GM23338 (cell line): Measurements from ENCODE around the gene TIGAR. TPM values are rescaled to one million over a fixed set of nuclear protein-coding genes. Genes with fewer than 3 reads are reported as not detected.

Source experiments
- ATAC-seq: fragments of 200-7000 bp; cut with Tn5 transposase; 3 replicates; pipeline ENCODE4 v1.9.1; 2020
- DNase-seq: peaks from one replicate; pipeline ENCODE4 v3.0.0-alpha.2; 2015; ENCODE audit warnings: low spot score
- H2AFZ ChIP-seq: fragments of 200-600 bp; sonication (generic); 2 replicates; pipeline ENCODE4 v1.8.0; 2016; ENCODE audit warnings: antibody characterized with exemption, mild to moderate bottlenecking, moderate library complexity
- H3F3A ChIP-seq: fragments of 200-600 bp; sonication (generic); replicated peaks from 2 replicates; pipeline ENCODE4 v1.8.0; 2017; ENCODE audit warnings: antibody characterized with exemption, mixed run types, low read depth
- H3K27ac ChIP-seq: fragments of 200-600 bp; sonication (generic); 2 replicates; pipeline ENCODE4 v1.6.1; 2016; ENCODE audit warnings: low read depth
- H3K27me3 ChIP-seq: fragments of 200-600 bp; sonication (generic); 2 replicates; pipeline ENCODE4 v1.8.0; 2016; ENCODE audit warnings: mild to moderate bottlenecking, mixed run types, moderate library complexity; ENCODE audit not compliant: insufficient read depth
- H3K36me3 ChIP-seq: fragments of 200-600 bp; sonication (generic); 2 replicates; pipeline ENCODE4 v1.8.0; 2016; ENCODE audit warnings: mild to moderate bottlenecking; ENCODE audit not compliant: insufficient read depth
- H3K4me1 ChIP-seq: fragments of 200-600 bp; sonication (generic); 2 replicates; pipeline ENCODE4 v1.8.0; 2016; ENCODE audit warnings: mild to moderate bottlenecking, moderate library complexity; ENCODE audit not compliant: insufficient read depth
- H3K4me2 ChIP-seq: fragments of 200-600 bp; sonication (generic); 2 replicates; pipeline ENCODE4 v1.7.1; 2017; ENCODE audit warnings: mixed run types
- H3K4me3 ChIP-seq: fragments of 200-600 bp; sonication (generic); 2 replicates; pipeline ENCODE4 v1.6.1; 2016; ENCODE audit warnings: mixed run types
- H3K79me2 ChIP-seq: fragments of 200-600 bp; sonication (generic); replicated peaks from 2 replicates; pipeline ENCODE4 v1.8.0; 2017; ENCODE audit warnings: mild to moderate bottlenecking; ENCODE audit not compliant: insufficient read depth
- H3K9me2 ChIP-seq: fragments of 200-600 bp; sonication (generic); 2 replicates; pipeline ENCODE4 v1.8.0; 2017; ENCODE audit not compliant: insufficient read depth
- H4K20me1 ChIP-seq: fragments of 200-600 bp; sonication (generic); replicated peaks from 2 replicates; pipeline ENCODE4 v1.8.0; 2017; ENCODE audit warnings: mild to moderate bottlenecking; ENCODE audit not compliant: insufficient read depth
- H3K27ac Mint-ChIP-seq: 2 replicates; pipeline ENCODE4 v1.8.0; 2020; ENCODE audit warnings: inconsistent platforms, mild to moderate bottlenecking, moderate library complexity, mixed read lengths
- H3K27me3 Mint-ChIP-seq: 3 replicates; pipeline ENCODE4 v1.8.0; 2022; ENCODE audit warnings: low read depth, mild to moderate bottlenecking, moderate library complexity, mixed read lengths, inconsistent platforms; ENCODE audit not compliant: insufficient read depth, poor library complexity
- H3K36me3 Mint-ChIP-seq: 3 replicates; pipeline ENCODE4 v1.8.0; 2021; ENCODE audit warnings: low read depth, mild to moderate bottlenecking, inconsistent platforms, moderate library complexity, mixed read lengths
- H3K4me1 Mint-ChIP-seq: 3 replicates; pipeline ENCODE4 v1.8.0; 2020; ENCODE audit warnings: mild to moderate bottlenecking, inconsistent platforms, mixed read lengths
- H3K4me3 Mint-ChIP-seq: 3 replicates; pipeline ENCODE4 v1.8.0; 2021; ENCODE audit warnings: moderate library complexity, mild to moderate bottlenecking, inconsistent platforms, mixed read lengths
- H3K9me3 Mint-ChIP-seq: 3 replicates; pipeline ENCODE4 v1.8.0; 2020; ENCODE audit warnings: moderate library complexity, mild to moderate bottlenecking, inconsistent platforms, mixed read lengths
- CREB1 ChIP-seq: fragments of 250-450 bp; sonication (Bioruptor Pico); IDR thresholded peaks from 2 replicates; pipeline ENCODE4 v1.5.0; 2020; ENCODE audit warnings: low read depth, mild to moderate bottlenecking, moderate library complexity
- EZH2 ChIP-seq: fragments of 200-600 bp; sonication (generic); IDR thresholded peaks from one replicate; pipeline ENCODE4 v1.8.0; 2017; ENCODE audit warnings: antibody characterized with exemption, mild to moderate bottlenecking, low read depth; ENCODE audit not compliant: unreplicated experiment
- EZH2phosphoT487 ChIP-seq: fragments of 200-600 bp; sonication (generic); IDR thresholded peaks from one replicate; pipeline ENCODE4 v1.8.1; 2018; ENCODE audit warnings: antibody characterized with exemption; ENCODE audit not compliant: unreplicated experiment
- JUNB ChIP-seq: IDR thresholded peaks from one replicate; pipeline ENCODE4 v1.6.1; 2016; ENCODE audit warnings: antibody characterized with exemption; ENCODE audit not compliant: unreplicated experiment
- NANOG ChIP-seq: IDR thresholded peaks from 2 replicates; pipeline ENCODE4 v1.6.1; 2016; ENCODE audit warnings: antibody characterized with exemption, borderline replicate concordance
- POLR2AphosphoS5 ChIP-seq: IDR thresholded peaks from 2 replicates; pipeline ENCODE4 v1.6.1; 2016; ENCODE audit warnings: antibody characterized with exemption, low read depth
- STAT1 ChIP-seq: IDR thresholded peaks from one replicate; pipeline ENCODE4 v1.6.1; 2016; ENCODE audit warnings: antibody characterized with exemption; ENCODE audit not compliant: unreplicated experiment
- ZNF114 ChIP-seq: fragments of 250-450 bp; sonication (Bioruptor Pico); IDR thresholded peaks from 2 replicates; pipeline ENCODE4 v1.5.0; 2020; ENCODE audit warnings: mild to moderate bottlenecking, moderate library complexity
- ZNF331 ChIP-seq: fragments of 250-450 bp; sonication (Bioruptor Pico); IDR thresholded peaks from 2 replicates; pipeline ENCODE4 v1.5.0; 2020; ENCODE audit warnings: low read depth, mild to moderate bottlenecking, moderate library complexity
- polyA plus RNA-seq: library from polyadenylated mRNA; unstranded; fragments of >200 nt; fragmentation: Nextera tagmentation; extraction: Ambion mirVana; gene quantifications from 2 replicates; pipeline ENCODE4 v1.2.1, GENCODE V29; 2016
- total RNA-seq: library from RNA; depleted of rRNA; stranded (reverse); fragments of >200 nt; shearing (Covaris generic); gene quantifications from 2 replicates; pipeline ENCODE4 v1.2.3, GENCODE V29; 2014
- TF ChIP-seq, protein P1 (sequence below): fragments of 250-450 bp; sonication (Bioruptor Pico); IDR thresholded peaks from 2 replicates; pipeline ENCODE4 v1.5.0; 2020; ENCODE audit warnings: mild to moderate bottlenecking, moderate library complexity
- TF ChIP-seq, protein P2 (sequence below): IDR thresholded peaks from 2 replicates; pipeline ENCODE4 v1.6.1; 2016; ENCODE audit warnings: antibody characterized with exemption
- TF ChIP-seq, protein P3 (sequence below): IDR thresholded peaks from one replicate; pipeline ENCODE4 v1.6.1; 2018; ENCODE audit warnings: antibody characterized with exemption; ENCODE audit not compliant: unreplicated experiment
- TF ChIP-seq, protein P4 (sequence below), 2 experiments: fragments of 200-600 bp in 1 of 2; sonication (generic) in 1 of 2; conservative IDR thresholded peaks; 2 replicates each; pipeline versions ENCODE4 v1.5.1 to v1.6.1; 2016 to 2017; ENCODE audit warnings: antibody characterized with exemption in 2 of 2, low read depth in 2 of 2, mild to moderate bottlenecking in 2 of 2, moderate library complexity in 1 of 2

The TIGAR gene
- total and polyA plus RNA-seq, 2 experiments from 2014 or later: 10.4 to 13.3 TPM

DNA sequence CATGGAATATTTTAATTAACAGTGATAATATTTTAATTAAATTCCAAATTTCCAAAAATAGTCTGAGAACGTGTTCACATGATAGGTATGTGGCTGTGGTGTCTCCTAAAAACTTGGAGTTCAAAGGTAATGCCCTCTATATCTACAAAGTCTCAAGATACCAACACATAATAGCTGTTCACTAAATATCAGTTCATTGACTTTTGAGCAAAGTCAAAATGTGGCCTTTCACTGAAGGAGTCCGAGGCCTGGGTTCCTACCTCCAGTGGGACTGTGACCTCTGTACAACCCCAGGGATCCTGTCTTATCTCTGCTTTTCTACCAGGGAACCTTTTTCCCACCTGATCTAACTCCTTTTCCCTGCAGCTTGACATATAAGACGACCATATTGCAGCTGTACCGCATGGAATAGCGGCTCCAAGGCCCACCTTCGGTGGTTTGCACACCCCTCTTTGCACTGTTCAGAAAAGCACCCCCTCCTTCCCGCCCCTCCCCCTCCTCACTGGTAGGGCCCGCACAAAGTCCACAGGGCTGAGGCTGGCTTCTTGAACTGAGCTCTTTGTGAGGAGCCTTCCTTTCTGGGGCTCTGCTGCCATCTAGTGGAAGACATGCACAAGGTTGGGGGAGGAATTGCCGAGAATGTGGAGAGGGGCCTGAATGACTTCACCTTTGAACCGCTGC, 44.3 kb upstream of the TIGAR start:
- H3K4me1 ChIP-seq: peaks cover 34% of the 10 kb centered on the region
- peak overlapping the region; percentile 87 for H3K4me2 ChIP-seq
- peaks cover 79% of the 10 kb centered on the region for H3K79me2 ChIP-seq
- TF ChIP-seq EZH2 (no peak), CREB1 (CRISPR knock-in tag) (no peak), JUNB (no peak), POLR2AphosphoS5 (peak; percentile 40; the same call in 1 of the 2 replicates), EZH2phosphoT487 (no peak), ZNF114 (CRISPR knock-in tag) (no peak), STAT1 (no peak), NANOG (no peak), ZNF331 (CRISPR knock-in tag) (no peak)
- TF ChIP-seq, protein P1, sequence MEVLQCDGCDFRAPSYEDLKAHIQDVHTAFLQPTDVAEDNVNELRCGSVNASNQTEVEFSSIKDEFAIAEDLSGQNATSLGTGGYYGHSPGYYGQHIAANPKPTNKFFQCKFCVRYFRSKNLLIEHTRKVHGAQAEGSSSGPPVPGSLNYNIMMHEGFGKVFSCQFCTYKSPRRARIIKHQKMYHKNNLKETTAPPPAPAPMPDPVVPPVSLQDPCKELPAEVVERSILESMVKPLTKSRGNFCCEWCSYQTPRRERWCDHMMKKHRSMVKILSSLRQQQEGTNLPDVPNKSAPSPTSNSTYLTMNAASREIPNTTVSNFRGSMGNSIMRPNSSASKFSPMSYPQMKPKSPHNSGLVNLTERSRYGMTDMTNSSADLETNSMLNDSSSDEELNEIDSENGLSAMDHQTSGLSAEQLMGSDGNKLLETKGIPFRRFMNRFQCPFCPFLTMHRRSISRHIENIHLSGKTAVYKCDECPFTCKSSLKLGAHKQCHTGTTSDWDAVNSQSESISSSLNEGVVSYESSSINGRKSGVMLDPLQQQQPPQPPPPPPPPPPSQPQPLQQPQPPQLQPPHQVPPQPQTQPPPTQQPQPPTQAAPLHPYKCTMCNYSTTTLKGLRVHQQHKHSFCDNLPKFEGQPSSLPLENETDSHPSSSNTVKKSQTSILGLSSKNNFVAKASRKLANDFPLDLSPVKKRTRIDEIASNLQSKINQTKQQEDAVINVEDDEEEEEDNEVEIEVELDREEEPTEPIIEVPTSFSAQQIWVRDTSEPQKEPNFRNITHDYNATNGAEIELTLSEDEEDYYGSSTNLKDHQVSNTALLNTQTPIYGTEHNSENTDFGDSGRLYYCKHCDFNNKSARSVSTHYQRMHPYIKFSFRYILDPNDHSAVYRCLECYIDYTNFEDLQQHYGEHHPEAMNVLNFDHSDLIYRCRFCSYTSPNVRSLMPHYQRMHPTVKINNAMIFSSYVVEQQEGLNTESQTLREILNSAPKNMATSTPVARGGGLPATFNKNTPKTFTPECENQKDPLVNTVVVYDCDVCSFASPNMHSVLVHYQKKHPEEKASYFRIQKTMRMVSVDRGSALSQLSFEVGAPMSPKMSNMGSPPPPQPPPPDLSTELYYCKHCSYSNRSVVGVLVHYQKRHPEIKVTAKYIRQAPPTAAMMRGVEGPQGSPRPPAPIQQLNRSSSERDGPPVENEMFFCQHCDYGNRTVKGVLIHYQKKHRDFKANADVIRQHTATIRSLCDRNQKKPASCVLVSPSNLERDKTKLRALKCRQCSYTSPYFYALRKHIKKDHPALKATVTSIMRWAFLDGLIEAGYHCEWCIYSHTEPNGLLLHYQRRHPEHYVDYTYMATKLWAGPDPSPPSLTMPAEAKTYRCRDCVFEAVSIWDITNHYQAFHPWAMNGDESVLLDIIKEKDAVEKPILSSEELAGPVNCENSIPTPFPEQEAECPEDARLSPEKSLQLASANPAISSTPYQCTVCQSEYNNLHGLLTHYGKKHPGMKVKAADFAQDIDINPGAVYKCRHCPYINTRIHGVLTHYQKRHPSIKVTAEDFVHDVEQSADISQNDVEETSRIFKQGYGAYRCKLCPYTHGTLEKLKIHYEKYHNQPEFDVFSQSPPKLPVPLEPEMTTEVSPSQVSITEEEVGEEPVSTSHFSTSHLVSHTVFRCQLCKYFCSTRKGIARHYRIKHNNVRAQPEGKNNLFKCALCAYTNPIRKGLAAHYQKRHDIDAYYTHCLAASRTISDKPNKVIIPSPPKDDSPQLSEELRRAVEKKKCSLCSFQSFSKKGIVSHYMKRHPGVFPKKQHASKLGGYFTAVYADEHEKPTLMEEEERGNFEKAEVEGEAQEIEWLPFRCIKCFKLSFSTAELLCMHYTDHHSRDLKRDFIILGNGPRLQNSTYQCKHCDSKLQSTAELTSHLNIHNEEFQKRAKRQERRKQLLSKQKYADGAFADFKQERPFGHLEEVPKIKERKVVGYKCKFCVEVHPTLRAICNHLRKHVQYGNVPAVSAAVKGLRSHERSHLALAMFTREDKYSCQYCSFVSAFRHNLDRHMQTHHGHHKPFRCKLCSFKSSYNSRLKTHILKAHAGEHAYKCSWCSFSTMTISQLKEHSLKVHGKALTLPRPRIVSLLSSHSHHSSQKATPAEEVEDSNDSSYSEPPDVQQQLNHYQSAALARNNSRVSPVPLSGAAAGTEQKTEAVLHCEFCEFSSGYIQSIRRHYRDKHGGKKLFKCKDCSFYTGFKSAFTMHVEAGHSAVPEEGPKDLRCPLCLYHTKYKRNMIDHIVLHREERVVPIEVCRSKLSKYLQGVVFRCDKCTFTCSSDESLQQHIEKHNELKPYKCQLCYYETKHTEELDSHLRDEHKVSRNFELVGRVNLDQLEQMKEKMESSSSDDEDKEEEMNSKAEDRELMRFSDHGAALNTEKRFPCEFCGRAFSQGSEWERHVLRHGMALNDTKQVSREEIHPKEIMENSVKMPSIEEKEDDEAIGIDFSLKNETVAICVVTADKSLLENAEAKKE (CRISPR knock-in tag): no peak
- TF ChIP-seq, protein P2, sequence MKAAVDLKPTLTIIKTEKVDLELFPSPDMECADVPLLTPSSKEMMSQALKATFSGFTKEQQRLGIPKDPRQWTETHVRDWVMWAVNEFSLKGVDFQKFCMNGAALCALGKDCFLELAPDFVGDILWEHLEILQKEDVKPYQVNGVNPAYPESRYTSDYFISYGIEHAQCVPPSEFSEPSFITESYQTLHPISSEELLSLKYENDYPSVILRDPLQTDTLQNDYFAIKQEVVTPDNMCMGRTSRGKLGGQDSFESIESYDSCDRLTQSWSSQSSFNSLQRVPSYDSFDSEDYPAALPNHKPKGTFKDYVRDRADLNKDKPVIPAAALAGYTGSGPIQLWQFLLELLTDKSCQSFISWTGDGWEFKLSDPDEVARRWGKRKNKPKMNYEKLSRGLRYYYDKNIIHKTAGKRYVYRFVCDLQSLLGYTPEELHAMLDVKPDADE: no peak
- TF ChIP-seq, protein P3, sequence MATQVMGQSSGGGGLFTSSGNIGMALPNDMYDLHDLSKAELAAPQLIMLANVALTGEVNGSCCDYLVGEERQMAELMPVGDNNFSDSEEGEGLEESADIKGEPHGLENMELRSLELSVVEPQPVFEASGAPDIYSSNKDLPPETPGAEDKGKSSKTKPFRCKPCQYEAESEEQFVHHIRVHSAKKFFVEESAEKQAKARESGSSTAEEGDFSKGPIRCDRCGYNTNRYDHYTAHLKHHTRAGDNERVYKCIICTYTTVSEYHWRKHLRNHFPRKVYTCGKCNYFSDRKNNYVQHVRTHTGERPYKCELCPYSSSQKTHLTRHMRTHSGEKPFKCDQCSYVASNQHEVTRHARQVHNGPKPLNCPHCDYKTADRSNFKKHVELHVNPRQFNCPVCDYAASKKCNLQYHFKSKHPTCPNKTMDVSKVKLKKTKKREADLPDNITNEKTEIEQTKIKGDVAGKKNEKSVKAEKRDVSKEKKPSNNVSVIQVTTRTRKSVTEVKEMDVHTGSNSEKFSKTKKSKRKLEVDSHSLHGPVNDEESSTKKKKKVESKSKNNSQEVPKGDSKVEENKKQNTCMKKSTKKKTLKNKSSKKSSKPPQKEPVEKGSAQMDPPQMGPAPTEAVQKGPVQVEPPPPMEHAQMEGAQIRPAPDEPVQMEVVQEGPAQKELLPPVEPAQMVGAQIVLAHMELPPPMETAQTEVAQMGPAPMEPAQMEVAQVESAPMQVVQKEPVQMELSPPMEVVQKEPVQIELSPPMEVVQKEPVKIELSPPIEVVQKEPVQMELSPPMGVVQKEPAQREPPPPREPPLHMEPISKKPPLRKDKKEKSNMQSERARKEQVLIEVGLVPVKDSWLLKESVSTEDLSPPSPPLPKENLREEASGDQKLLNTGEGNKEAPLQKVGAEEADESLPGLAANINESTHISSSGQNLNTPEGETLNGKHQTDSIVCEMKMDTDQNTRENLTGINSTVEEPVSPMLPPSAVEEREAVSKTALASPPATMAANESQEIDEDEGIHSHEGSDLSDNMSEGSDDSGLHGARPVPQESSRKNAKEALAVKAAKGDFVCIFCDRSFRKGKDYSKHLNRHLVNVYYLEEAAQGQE: peak; percentile 4
- TF ChIP-seq, protein P4, sequence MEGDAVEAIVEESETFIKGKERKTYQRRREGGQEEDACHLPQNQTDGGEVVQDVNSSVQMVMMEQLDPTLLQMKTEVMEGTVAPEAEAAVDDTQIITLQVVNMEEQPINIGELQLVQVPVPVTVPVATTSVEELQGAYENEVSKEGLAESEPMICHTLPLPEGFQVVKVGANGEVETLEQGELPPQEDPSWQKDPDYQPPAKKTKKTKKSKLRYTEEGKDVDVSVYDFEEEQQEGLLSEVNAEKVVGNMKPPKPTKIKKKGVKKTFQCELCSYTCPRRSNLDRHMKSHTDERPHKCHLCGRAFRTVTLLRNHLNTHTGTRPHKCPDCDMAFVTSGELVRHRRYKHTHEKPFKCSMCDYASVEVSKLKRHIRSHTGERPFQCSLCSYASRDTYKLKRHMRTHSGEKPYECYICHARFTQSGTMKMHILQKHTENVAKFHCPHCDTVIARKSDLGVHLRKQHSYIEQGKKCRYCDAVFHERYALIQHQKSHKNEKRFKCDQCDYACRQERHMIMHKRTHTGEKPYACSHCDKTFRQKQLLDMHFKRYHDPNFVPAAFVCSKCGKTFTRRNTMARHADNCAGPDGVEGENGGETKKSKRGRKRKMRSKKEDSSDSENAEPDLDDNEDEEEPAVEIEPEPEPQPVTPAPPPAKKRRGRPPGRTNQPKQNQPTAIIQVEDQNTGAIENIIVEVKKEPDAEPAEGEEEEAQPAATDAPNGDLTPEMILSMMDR (conservative IDR thresholded peaks at IDR 0.05; ENCODE audit: low read depth in 2 of 2): peak; percentile 96 to 98
- peaks cover 48% of the 10 kb centered on the region for H4K20me1 ChIP-seq
- Mint-ChIP-seq H3K36me3 (peaks cover 73% of the 10 kb centered on the region), H3K27me3 (peaks cover 28% of the 10 kb centered on the region), H3K27ac (peak overlapping the region; percentile 88), H3K9me3 (peaks cover 2% of the 10 kb centered on the region; the same call in 2 of the 3 replicates), H3K4me3 (peak overlapping the region; percentile 87), H3K4me1 (peaks cover 52% of the 10 kb centered on the region)
- peaks cover 30% of the 10 kb centered on the region for H3F3A ChIP-seq
- peak; percentile 97 for DNase-seq
- H3K36me3 ChIP-seq: peaks cover 54% of the 10 kb centered on the region
- H3K9me2 ChIP-seq: no peaks in the 10 kb centered on the region
- peaks cover 4% of the 10 kb centered on the region for H3K27me3 ChIP-seq
- no peak overlapping the region for H2AFZ ChIP-seq
- ATAC-seq: peak; percentile 40
- peak overlapping the region; percentile 53; the same call in 1 of the 2 replicates for H3K27ac ChIP-seq
- H3K4me3 ChIP-seq: peak overlapping the region; percentile 99
